SW480 (cell line): ENCODE measurements around the gene CLCN1.
"Not testable (repeated sequence)": the region's sequence is repeated elsewhere in the genome, so short reads cannot be mapped to it uniquely, and the experiment has no call there.

Source experiments
- DNase-seq: peaks from one replicate; pipeline ENCODE4 v3.0.0-alpha.2; 2016; ENCODE audit warnings: low spot score

CLCN1 gene

GRCh38 chr7:143315776-143316175, at the start of gene CLCN1:
CLCN1 (plus strand) TSS chr7:143316111; CDS start chr7:143316213, 102 bp downstream.
- no peak for DNase-seq

GRCh38 chr7:143269251-143269650, 46.7 kb upstream of the CLCN1 start:
- DNase-seq, result no peak

- DNase-seq, result no peak
Observed at GRCh38 chr7:143271240-143271639, 44.7 kb upstream of the CLCN1 start.

GRCh38 chr7:143272871-143273270, 43.0 kb upstream of the CLCN1 start:
- DNase-seq, result no peak

- DNase-seq, result peak; percentile 88
Observed at GRCh38 chr7:143279186-143280098, 36.5 kb upstream of the CLCN1 start.

- DNase-seq, result no peak
Observed at GRCh38 chr7:143280160-143280559, 35.8 kb upstream of the CLCN1 start.

GRCh38 chr7:143280566-143280965, 35.3 kb upstream of the CLCN1 start:
- no peak for DNase-seq

- no peak for DNase-seq
Observed at GRCh38 chr7:143281529-143281928, 34.4 kb upstream of the CLCN1 start.

GRCh38 chr7:143282124-143282523, 33.8 kb upstream of the CLCN1 start:
- no peak for DNase-seq

GRCh38 chr7:143283381-143283780, 32.5 kb upstream of the CLCN1 start:
- peak; percentile 55 for DNase-seq

- DNase-seq, result peak; percentile 93
Observed at GRCh38 chr7:143284591-143285469, 31.1 kb upstream of the CLCN1 start, which contains the start of gene TMEM139. TMEM139 (plus strand) TSS chr7:143284958; CDS start chr7:143285958, 1,000 bp downstream.

- peak; percentile 95 for DNase-seq
Observed at GRCh38 chr7:143285470-143285778, 30.5 kb upstream of the CLCN1 start.

- no peak for DNase-seq
Observed at GRCh38 chr7:143285806-143286521, 29.9 kb upstream of the CLCN1 start.

- no peak for DNase-seq
Observed at GRCh38 chr7:143286522-143286890, 29.4 kb upstream of the CLCN1 start.

- no peak for DNase-seq
Observed at GRCh38 chr7:143287339-143287934, 28.5 kb upstream of the CLCN1 start.

GRCh38 chr7:143287935-143288826, 27.7 kb upstream of the CLCN1 start, which contains the start of gene CASP2:
CASP2 (plus strand) TSS chr7:143288351; CDS start chr7:143288456, 105 bp downstream.
- peak; percentile 96 for DNase-seq

GRCh38 chr7:143288836-143289235, 27.1 kb upstream of the CLCN1 start:
- DNase-seq, result no peak

GRCh38 chr7:143289421-143289820, 26.5 kb upstream of the CLCN1 start:
- no peak for DNase-seq

- DNase-seq, result not testable (repeated sequence)
Observed at GRCh38 chr7:143289888-143290287, 26.0 kb upstream of the CLCN1 start.

- DNase-seq, result no peak
Observed at GRCh38 chr7:143290293-143290692, 25.6 kb upstream of the CLCN1 start.

- DNase-seq, result no peak
Observed at GRCh38 chr7:143292876-143293275, 23.0 kb upstream of the CLCN1 start.
